Right kidney (tissue), 1 donor: ENCODE data around the gene CD276.
"Not testable (repeated sequence)": the region's sequence is repeated elsewhere in the genome, so short reads cannot be mapped to it uniquely, and the experiment has no call there.

Experiments used
- DNase-seq: peaks from one replicate; pipeline ENCODE4 v3.0.0-alpha.2; 2016

CD276 gene

GRCh38 chr15:73709241-73709640, 25.1 kb downstream of the CD276 start:
- DNase-seq, result no peak

- DNase-seq, result no peak
Observed at GRCh38 chr15:73709686-73710085, 25.5 kb downstream of the CD276 start.

DNA sequence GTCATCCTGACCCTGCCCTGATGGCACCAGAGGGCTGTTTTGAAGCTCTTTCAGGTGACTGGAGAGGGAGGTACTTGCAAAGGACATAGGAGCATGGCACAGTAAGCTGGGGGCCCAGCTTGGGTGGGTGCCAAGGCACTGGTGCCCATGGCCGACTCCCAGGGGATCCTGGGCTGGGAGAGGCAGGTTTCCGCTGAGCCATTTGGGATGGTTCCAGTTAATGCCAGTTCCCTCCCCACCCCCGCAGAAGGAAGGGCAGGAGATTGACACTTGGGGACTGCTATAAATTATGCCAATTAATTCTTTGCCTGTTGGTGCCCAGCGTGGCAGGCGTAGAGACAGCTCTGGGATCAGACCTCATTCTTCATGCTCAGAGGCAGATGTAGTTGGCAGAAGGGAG, 26.1 kb downstream of the CD276 start:
- DNase-seq, result no peak

- no peak for DNase-seq
Observed at GRCh38 chr15:73711526-73711925, 27.3 kb downstream of the CD276 start.

GRCh38 chr15:73712107-73712506, 27.9 kb downstream of the CD276 start:
- no peak for DNase-seq

- DNase-seq, result no peak
Observed at GRCh38 chr15:73714695-73715301, 30.6 kb downstream of the CD276 start.

DNA sequence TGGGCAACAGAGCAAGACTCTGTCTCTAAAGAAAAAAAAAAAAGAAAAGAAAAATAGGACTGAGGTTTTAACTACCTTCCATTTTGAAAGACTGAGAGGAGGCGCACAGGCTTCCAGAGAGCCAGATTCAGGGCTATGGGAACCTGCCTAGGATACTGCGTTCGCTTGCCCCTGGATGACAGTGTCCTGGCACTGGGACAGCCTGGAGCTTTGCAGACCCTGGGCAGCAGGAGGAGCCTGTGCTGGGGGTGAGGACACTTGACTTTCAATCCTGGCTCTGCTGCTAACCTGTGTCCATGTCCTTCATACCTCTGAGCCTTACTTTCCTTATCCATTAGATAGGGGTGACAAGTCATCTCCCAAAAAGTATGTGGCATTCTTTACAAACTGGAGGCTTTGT, 31.2 kb downstream of the CD276 start:
- no peak for DNase-seq

DNA sequence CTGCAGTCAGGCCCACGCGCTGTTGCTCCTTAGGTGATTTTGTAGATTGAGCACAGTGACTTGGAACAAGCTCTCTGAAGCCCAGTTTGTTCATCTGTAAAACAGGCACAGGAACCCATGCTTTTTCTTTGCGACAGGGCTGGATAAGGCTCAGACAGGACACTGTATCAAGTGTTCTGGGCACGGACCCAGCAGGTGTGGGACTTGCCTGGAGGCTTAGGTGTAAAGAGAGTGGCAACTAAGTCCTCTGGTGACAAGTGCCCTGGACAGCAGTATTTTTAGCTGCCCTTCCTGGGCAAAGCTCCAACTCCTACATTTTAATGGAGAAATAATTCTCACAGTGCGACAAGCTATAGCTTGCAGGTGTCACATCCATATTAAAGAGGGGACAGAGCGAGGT, 32.2 kb downstream of the CD276 start:
- no peak for DNase-seq

DNA sequence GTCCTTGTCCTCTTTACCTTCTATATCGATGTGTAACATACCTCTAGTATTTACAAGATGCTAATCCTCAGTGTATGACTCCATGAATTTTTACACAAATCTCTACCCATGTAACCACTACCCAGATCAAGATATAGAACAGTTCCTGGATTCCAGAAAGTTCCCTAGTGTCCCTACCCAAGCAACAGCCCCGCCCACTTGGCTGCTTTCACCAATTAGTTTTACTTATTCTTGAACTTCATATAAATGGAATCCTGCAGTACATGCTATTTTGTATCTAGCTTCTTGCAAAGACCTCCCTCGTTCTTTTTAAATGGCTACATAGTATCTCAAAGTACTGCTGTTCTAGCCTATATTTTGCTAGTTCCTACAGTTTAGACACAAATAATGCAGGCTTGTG, 33.0 kb downstream of the CD276 start:
- no peak for DNase-seq

DNA sequence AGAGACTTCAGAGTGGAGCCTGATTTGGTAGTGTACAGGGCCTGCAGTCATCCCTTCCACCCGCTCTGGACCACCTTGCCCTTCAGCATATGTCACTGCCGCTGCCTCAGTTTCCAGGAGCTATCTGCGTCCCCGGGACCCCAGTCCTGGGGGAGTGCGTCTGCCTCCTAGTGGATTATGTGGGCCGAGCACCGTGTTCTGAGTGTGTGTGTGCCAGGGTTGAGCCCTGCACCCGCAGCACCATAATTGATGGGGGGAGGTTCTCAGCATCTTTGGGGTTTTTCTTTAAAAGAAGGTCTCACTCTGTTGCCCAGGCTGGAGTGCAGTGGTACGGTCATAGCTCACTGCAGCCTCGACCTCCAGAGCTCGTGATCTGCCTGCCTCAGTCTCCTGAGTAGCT, 33.6 kb downstream of the CD276 start:
- no peak for DNase-seq

DNA sequence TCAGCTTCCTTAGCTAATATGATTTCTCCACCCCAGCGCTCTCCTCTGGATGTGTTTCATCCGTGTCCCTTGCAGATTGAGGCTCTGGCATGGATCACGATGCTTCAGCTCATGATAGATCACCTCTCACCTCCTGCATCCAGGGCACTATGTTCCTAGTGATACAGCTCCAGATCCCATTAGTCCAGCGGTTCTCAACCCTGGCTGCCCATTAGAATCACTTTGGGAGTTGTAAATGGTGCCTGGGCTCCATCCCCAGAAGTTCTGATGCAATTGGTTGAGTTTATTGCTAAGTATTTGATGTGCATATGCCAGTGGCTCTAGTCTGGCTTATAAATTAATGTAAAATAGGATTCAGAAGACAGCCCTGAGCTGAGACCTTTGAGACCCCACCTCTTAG, 34.5 kb downstream of the CD276 start:
- no peak for DNase-seq

DNA sequence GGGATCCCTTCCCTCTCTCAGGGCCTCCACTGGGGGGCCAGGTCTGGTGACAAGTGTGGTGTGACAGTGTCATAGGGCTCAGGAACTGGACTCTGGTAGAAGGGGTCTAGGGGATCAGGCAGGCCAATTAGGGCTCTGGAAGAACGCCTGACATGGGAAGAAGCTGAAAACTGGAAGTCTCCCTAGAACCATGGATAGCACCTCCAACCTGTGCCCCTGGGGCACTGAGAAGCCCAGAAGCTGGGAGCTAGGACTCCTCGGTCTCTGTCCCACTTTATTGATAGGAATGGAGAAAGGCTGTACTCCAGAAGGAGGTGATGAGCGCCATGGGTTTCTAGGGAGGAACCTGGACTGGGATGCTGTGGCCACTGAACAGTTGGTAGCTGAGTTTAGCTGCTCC, 38.2 kb downstream of the CD276 start:
- DNase-seq, result no peak

GRCh38 chr15:73723191-73723590, 39.0 kb downstream of the CD276 start:
- no peak for DNase-seq

GRCh38 chr15:73724212-73724611, 40.0 kb downstream of the CD276 start:
- DNase-seq, result no peak

GRCh38 chr15:73727330-73727976, 43.3 kb downstream of the CD276 start:
- DNase-seq, result no peak

DNA sequence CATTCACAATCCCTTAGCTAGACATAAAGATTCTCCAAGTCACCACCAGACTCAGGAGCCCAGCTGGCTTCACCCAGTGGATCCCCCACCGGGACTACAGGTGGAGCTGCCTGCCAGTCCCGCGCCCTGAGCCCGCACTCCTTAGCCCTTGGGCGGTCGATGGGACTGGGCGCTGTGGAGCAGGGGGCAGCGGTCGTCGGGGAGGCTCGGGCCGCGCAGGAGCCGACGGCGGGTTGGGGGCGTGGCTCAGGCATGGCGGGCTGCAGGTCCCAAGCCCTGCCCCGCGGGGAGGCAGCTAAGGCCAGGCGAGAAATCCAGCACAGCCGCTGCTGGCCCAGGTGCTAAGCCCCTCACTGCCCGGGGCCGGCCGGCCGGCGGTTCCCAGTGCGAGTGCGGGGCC, 47.9 kb downstream of the CD276 start:
- DNase-seq, result not testable (repeated sequence)

- no peak for DNase-seq
Observed at GRCh38 chr15:73732930-73733329, 48.7 kb downstream of the CD276 start.

- no peak for DNase-seq
Observed at GRCh38 chr15:73737535-73737934, 53.4 kb downstream of the CD276 start.

DNA sequence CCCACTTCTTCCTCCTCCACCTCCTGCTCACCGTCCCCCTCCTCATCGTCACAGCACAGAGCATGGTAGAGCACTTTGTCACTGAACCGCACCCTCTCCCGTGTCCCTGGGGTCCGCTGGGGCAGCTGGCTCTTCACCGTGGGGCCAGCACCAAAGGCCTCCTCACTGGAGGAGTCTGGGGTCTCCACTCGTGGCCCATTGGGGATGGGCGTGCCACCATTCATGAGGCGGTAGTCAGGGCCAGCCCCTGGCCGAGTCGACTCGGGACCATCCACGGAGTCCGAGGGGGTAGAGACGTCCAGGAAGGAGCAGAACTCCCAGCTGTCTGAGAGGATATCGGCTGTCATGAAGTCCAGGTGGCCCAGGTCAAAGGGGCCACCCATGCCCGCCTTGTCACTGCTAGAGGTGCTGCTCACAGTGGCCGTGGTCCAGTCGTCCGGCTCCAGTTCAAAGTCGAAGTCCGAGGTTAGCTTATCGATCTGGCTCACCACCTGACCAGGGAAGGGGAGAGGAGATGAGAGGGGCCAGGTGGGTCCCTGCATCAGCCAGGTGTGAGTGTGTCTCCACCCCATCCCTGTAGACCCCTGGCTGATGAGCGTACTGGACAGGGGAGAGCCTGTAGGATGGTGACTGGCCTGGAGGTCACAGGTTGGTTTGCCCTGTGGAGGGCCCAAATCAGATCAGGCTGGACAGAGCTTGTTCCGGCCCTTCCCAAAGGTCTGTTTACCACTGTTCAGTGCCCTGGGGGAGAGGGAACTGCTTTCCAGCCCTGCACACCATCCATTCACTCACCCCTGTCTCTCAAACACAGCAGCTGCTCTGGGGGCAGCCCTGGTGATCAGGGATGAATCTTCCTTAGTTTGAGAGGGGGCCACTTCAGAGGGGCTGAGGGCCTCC, 56.2 kb downstream of the CD276 start:
- DNase-seq, result no peak

DNA sequence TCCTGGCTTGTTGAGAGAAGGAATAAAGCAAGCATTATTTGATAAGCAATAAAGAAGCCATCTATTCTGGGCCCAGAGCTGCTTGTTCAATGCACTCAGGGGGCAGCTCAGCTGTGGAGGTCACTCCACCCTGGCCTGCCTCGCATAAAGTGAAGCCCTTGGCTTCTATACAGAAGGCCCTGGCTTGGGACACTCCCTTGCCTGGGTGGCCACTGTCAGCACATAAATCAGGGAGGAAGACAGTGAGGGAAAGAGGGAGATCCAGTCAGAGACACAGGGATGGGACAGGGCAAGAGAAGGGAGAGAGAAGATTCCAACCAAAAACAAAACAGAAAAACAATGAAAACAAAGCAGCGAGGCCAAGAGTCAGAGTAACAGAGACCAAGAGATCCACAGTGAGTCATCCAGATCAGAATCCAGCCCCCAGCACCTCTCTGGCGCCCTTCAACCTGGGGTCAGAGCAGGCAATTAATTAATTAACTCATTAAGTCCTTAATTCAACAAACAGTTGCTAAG, 57.2 kb downstream of the CD276 start:
- no peak for DNase-seq

DNA sequence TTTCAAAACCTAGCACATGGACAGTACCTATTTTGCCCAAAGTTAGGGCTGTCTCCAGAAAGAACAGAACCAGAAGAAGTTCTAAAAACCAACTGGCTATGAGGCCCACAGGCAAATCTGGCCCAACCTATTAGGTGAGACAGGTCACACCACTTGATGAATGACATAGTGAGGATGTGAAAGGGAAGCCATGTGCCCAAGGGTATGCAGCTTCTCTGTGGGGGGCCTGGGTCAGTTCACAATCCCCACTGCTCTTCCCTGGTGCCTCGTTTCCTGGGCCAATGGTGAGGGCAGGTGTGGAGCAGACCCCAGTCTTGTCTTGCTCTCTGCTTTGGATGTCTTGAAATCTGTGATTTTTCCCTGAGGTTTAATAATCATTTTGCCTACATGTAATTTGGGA, 60.1 kb downstream of the CD276 start:
- DNase-seq, result no peak

GRCh38 chr15:73745073-73745472, 60.9 kb downstream of the CD276 start:
- DNase-seq, result no peak

DNA sequence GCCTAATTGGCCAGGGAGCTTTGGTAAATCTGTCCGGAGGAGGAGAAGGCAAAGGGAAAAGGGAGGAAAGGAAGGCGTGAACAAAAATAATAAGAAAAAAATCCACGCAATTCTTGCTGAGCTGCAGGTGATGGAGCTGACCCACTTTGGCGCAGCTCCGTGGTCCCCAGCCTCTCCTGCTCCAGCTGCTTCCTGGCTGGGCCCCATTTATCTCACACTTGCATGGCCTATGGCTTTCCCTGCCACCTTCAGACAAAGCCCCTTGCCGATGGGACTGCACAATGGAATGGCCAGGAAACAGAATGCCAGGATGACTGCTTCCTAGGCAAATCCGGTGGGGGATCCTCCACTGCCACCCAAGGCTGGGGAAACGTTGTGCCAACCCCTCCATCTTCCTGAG, 62.1 kb downstream of the CD276 start:
- DNase-seq, result no peak
